Upper lobe of left lung (tissue), 6 donors: ENCODE data around the gene PRKN. TPM values are rescaled to one million over a fixed set of nuclear protein-coding genes. Genes with fewer than 3 reads are reported as not detected.

ENCODE experiments used
- ATAC-seq, 2 donors: fragments of 200-7000 bp; cut with Tn5 transposase; one replicate each; pipeline ENCODE4 v1.9.1; 2022; ENCODE audit warnings: mild to moderate bottlenecking in 2 of 2, moderate library complexity in 2 of 2; ENCODE audit not compliant: low FRiP score in 2 of 2
- DNase-seq, 2 donors: peaks; one replicate each; pipeline ENCODE4 v3.0.0-alpha.2; 2019 to 2020
- H3K27ac ChIP-seq, 4 donors: fragments of 200-600 bp; sonication (generic); one replicate each; pipeline ENCODE4 v1.5.1; 2016 to 2019
- H3K27me3 ChIP-seq, 4 donors: fragments of 200-600 bp; sonication (generic); one replicate each; pipeline ENCODE4 v1.5.1; 2017 to 2019
- H3K36me3 ChIP-seq, 4 donors: fragments of 200-600 bp; sonication (generic); one replicate each; pipeline ENCODE4 v1.5.1; 2016 to 2019
- H3K4me1 ChIP-seq, 4 donors: fragments of 200-600 bp; sonication (generic); one replicate each; pipeline ENCODE4 v1.5.1; 2018 to 2019
- H3K4me3 ChIP-seq, 4 donors: fragments of 200-600 bp; sonication (generic); one replicate each; pipeline ENCODE4 v1.5.1; 2017 to 2019; ENCODE audit warnings: mild to moderate bottlenecking in 2 of 4, moderate library complexity in 1 of 4
- H3K9me3 ChIP-seq, 4 donors: fragments of 200-600 bp; sonication (generic); one replicate each; pipeline ENCODE4 v1.5.1; 2018 to 2019
- EP300 ChIP-seq, 4 donors: sonication (generic); formaldehyde crosslinking; IDR thresholded peaks; one replicate each; pipeline ENCODE4 v1.5.1; 2017; ENCODE audit warnings: antibody characterized with exemption in 4 of 4, control low read depth in 2 of 4
- POLR2A ChIP-seq, 4 donors: fragments of 450-650 bp; IDR thresholded peaks; one replicate each; pipeline ENCODE4 v1.5.1; 2016 to 2017; ENCODE audit warnings: antibody characterized with exemption in 4 of 4, mild to moderate bottlenecking in 2 of 4
- POLR2AphosphoS5 ChIP-seq, 2 donors: sonication (generic); formaldehyde crosslinking; IDR thresholded peaks; one replicate each; pipeline ENCODE4 v1.5.1; 2017; ENCODE audit warnings: antibody characterized with exemption in 2 of 2
- WGBS, 2 donors: methylation state at CpG; one replicate each; pipeline ENCODE4 v1.1.5; 2017 to 2018; 5-methylcytosine and 5-hydroxymethylcytosine counted together
- total RNA-seq, 6 donors: library from RNA; depleted of rRNA in 4 of 6; stranded (reverse); fragments of >200 nt in 4 of 6; gene quantifications; one replicate each; pipeline versions ENCODE4 v1.1.0 to v1.2.1, GENCODE V29; 2016 to 2021
- TF ChIP-seq, protein P1 (sequence below), 6 experiments: fragments of 450-650 bp in 4 of 6; fragments of 200-600 bp in 2 of 6; sonication (generic) in 2 of 6; IDR thresholded peaks; one replicate each; pipeline ENCODE4 v1.5.1; 2016 to 2019; ENCODE audit warnings: antibody characterized with exemption in 6 of 6
- donor health status: DM: no; HTN: no; CAD: no; lungs with moderate emphysema.
- donor health status: DM: no; HTN: yes; CAD: no; lungs with severe emphysema.

Gene PRKN
- total RNA-seq, 6 donors from 2014 or later, result 2.7 to 29.3 (median 5.5) TPM

DNA sequence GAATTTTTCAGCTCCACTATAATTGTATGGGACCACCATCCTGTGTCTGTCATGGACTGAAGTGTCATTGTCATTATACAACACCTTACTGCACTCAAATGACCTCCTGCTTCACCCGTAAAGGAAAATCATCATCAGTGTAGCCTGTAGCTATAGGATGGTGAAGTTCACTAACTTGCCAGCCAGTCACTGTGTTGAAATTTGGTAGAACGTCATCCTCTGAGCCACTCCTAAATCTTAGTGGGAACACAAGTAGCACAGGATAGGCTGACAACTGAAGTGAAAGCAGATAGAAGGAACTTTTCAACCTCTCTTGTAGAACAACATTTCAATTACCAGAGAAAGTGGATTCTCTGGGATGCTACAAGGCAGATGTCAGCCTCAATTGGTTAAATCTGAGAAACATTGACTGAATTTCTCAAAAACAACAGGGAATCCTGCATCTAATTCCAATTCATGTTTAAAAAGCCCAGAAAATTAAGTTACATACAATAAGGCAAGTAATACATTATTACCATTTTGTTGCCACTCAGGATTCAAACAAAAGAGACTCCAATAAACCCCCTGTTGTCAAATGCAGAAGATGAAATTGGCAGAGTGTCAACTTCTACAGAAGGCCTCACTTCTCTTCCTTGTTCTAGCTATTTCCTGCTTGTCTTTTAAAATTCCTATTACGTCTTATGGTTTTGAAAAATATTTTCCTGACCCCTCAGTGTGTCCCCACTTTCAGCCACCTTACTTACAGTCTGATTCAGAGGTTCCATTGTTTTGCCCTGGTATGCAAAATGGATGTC is 805.8 kb downstream of the PRKN start:
- no peak overlapping the region for H3K27ac ChIP-seq
- H3K9me3 ChIP-seq, result no peaks in the 10 kb centered on the region
- no peaks in the 10 kb centered on the region for H3K27me3 ChIP-seq
- no peak for DNase-seq
- WGBS, 2 donors, result 56 to 60% methylated on average over 3 of the region's 3 CpGs
- TF ChIP-seq, protein P1, sequence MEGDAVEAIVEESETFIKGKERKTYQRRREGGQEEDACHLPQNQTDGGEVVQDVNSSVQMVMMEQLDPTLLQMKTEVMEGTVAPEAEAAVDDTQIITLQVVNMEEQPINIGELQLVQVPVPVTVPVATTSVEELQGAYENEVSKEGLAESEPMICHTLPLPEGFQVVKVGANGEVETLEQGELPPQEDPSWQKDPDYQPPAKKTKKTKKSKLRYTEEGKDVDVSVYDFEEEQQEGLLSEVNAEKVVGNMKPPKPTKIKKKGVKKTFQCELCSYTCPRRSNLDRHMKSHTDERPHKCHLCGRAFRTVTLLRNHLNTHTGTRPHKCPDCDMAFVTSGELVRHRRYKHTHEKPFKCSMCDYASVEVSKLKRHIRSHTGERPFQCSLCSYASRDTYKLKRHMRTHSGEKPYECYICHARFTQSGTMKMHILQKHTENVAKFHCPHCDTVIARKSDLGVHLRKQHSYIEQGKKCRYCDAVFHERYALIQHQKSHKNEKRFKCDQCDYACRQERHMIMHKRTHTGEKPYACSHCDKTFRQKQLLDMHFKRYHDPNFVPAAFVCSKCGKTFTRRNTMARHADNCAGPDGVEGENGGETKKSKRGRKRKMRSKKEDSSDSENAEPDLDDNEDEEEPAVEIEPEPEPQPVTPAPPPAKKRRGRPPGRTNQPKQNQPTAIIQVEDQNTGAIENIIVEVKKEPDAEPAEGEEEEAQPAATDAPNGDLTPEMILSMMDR (IDR thresholded peaks at IDR 0.05), result no peak
- TF ChIP-seq POLR2AphosphoS5 (IDR thresholded peaks at IDR 0.05), result no peak
- no peak for TF ChIP-seq EP300 (IDR thresholded peaks at IDR 0.05)
- no peak for TF ChIP-seq POLR2A (IDR thresholded peaks at IDR 0.05)
- H3K4me3 ChIP-seq, result no peak overlapping the region
- no peaks in the 10 kb centered on the region for H3K36me3 ChIP-seq
- H3K4me1 ChIP-seq, result peaks cover 0 to 9% (median 0%) of the 10 kb centered on the region in 4 donors
- ATAC-seq, result no peak

- H3K9me3 ChIP-seq, result no peaks in the 10 kb centered on the region
- no peaks in the 10 kb centered on the region for H3K36me3 ChIP-seq
- 60 to 90% methylated on average over 2 of the region's 2 CpGs for WGBS, 2 donors
- no peak for DNase-seq
- TF ChIP-seq POLR2A (IDR thresholded peaks at IDR 0.05), result no peak
- TF ChIP-seq, protein P1 (IDR thresholded peaks at IDR 0.05), result no peak
- TF ChIP-seq POLR2AphosphoS5 (IDR thresholded peaks at IDR 0.05), result no peak
- no peak for TF ChIP-seq EP300 (IDR thresholded peaks at IDR 0.05)
- H3K27me3 ChIP-seq, result no peaks in the 10 kb centered on the region
- H3K4me3 ChIP-seq, result no peak overlapping the region
- no peak for ATAC-seq
- H3K27ac ChIP-seq, result no peak overlapping the region
- peaks cover 0 to 9% (median 0%) of the 10 kb centered on the region in 4 donors for H3K4me1 ChIP-seq
These were observed 807.9 kb downstream of the PRKN start for GRCh38 chr6:161919691-161920090.

GRCh38 chr6:161918628-161919205 is 808.8 kb downstream of the PRKN start:
- Histone ChIP-seq H3K4me1 (peaks cover 0 to 9% (median 0%) of the 10 kb centered on the region in 4 donors), H3K27me3 (no peaks in the 10 kb centered on the region), H3K9me3 (no peaks in the 10 kb centered on the region), H3K36me3 (no peaks in the 10 kb centered on the region), H3K27ac (no peak overlapping the region), H3K4me3 (no peak overlapping the region)
- TF ChIP-seq EP300 (IDR thresholded peaks at IDR 0.05), result no peak
- TF ChIP-seq POLR2AphosphoS5 (IDR thresholded peaks at IDR 0.05), result no peak
- TF ChIP-seq, protein P1 (IDR thresholded peaks at IDR 0.05), result no peak
- no peak for TF ChIP-seq POLR2A (IDR thresholded peaks at IDR 0.05)
- ATAC-seq, result no peak
- WGBS, 2 donors, result 83 to 85% methylated on average over 15 of the region's 15 CpGs
- DNase-seq, result no peak

DNA sequence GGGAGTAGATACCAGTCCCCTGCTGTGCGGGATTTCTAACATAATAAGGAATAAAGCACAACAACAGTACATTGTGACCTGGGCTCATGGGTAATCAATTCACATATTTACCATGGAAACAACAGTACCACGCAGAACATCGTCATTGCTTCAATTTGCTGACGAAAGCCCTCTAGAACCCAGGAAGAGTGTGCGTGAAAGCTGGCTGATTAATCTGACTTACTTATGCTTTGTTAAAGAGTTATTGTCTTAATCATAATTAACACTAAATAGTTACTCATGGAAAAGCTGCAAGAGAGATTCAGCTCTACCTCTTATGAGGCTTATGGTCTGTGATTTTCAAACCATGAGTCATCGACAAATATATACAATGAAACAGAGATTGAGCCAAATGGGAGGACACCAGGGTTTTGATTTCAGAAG is 809.4 kb downstream of the PRKN start:
- TF ChIP-seq POLR2A (IDR thresholded peaks at IDR 0.05) (no peak), POLR2AphosphoS5 (IDR thresholded peaks at IDR 0.05) (no peak), EP300 (IDR thresholded peaks at IDR 0.05) (no peak)
- TF ChIP-seq, protein P1 (IDR thresholded peaks at IDR 0.05), result no peak
- DNase-seq, result no peak
- 85 to 89% methylated on average over 6 of the region's 6 CpGs for WGBS, 2 donors
- H3K4me3 ChIP-seq, result no peak overlapping the region
- no peaks in the 10 kb centered on the region for H3K9me3 ChIP-seq
- H3K36me3 ChIP-seq, result no peaks in the 10 kb centered on the region
- peaks cover 0 to 9% (median 0%) of the 10 kb centered on the region in 4 donors for H3K4me1 ChIP-seq
- no peaks in the 10 kb centered on the region for H3K27me3 ChIP-seq
- no peak for ATAC-seq
- no peak overlapping the region for H3K27ac ChIP-seq
